Myocyte (in vitro differentiated cells): ENCODE data around the gene CGB2. TPM values are rescaled to one million over a fixed set of nuclear protein-coding genes. Genes with fewer than 3 reads are reported as not detected.
"Not testable (repeated sequence)": the region's sequence is repeated elsewhere in the genome, so short reads cannot be mapped to it uniquely, and the experiment has no call there.

Experiments used
- DNase-seq: peaks from one replicate; pipeline ENCODE4 v3.0.0-alpha.2; 2012; ENCODE audit warnings: low read depth
- polyA plus RNA-seq: library from polyadenylated mRNA; unstranded; fragments of >200 nt; gene quantifications from one replicate; pipeline ENCODE4 v1.2.1, GENCODE V29; 2012; ENCODE audit warnings: missing spikeins
- total RNA-seq: library from RNA; depleted of rRNA; stranded (reverse); fragments of >200 nt; gene quantifications from 2 replicates; pipeline ENCODE4 v1.2.3, GENCODE V29; 2014

The CGB2 gene
- not detected in 2 replicates for total RNA-seq
- 0.39 TPM for polyA plus RNA-seq

DNA sequence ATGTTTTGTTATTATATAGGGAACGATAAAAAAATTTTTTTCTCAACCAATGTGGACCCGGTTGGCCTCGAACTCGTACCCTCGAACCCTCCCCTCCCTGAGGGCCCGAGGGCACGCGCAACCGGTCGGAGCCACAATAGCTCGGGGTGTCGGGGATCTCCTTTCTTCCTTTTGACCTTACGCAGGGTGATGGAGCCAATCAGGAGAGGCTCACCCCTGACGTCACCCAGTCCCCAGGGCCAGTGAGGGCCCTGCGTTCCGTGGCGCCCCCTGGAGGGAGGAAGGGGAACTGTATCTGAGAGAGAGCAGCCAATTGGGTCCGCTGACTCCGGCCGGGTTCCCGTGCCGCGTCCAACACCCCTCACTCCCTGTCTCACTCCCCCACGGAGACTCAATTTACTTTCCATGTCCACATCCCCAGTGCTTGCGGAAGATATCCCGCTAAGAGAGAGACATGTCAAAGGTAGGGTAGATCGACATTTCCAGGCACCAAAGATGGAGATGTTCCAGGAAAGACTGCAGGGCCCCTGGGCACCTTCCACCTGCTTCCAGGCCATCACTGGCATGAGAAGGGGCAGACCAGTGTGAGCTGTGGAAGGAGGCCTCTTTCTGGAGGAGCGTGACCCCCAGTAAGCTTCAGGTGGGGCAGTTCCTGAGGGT, at the start of gene CGB2:
Gene CGB2 (plus strand): TSS at position 249 of the 660 bp plus-strand sequence. CDS start 206 bp downstream, at position 455.
- DNase-seq = not testable (repeated sequence)

DNA sequence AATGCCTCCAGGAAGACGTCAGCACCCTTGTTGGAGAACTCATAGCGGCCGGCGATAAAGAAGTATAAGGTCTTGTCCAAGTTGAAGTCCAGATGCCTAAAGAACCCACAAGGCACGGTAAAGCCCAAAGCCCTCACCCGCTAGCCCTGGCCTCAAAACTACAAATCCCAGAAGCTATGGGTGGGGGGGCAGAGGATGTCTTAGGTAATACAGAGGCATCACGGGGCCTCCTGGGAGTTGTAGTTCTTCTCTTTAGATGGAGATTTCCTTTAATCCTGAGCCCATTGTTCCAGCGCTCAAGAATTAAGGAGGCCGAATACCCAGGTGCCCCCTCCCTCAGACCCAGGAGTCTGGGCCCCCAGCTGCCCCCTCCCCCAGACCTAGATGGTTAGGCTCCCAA, 49.4 kb upstream of the CGB2 start:
- DNase-seq = no peak

DNA sequence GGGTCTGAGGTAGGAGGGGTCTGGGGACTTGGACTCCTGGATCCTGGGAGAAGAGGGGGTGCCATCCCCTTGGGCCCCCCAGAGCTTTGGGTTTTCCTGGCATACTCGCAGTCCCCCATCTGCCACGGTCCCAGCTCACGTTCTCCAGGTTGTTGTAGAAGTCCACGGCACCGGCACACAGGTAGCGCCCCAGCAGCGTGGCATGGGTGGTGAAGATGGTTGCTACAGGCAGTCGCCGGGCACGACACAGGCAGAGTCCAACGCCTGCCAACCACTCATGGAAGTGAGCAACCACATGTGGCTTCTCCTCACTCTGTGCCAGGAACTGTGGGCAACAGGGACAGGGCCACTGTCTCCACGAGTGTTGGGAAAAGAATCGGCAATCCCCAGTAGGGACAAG, 46.0 kb upstream of the CGB2 start:
- no peak for DNase-seq

GRCh38 chr19:48986211-48986610, 45.5 kb upstream of the CGB2 start:
- DNase-seq = no peak

DNA sequence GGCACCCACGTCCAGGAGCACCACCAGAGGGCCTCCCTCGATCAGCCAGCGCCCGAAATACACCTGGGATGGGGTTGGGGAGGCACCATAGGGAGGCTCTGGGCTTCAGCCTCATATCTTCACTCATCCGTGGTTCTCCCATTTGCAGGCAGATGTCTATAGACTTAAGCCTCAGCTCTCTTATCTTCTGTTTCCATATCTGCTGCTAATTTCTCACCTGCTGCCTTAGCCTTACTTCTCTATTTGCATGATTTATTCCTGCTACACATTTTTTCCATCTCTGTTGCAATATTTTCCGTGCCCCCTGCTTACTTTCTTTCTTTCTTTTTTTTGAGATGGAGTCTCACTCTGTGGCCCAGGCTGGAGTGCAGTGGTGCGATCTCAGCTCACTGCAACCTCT, 44.4 kb upstream of the CGB2 start:
- DNase-seq = no peak

- no peak for DNase-seq
These were observed 43.4 kb upstream of the CGB2 start for GRCh38 chr19:48988286-48988685.

DNA sequence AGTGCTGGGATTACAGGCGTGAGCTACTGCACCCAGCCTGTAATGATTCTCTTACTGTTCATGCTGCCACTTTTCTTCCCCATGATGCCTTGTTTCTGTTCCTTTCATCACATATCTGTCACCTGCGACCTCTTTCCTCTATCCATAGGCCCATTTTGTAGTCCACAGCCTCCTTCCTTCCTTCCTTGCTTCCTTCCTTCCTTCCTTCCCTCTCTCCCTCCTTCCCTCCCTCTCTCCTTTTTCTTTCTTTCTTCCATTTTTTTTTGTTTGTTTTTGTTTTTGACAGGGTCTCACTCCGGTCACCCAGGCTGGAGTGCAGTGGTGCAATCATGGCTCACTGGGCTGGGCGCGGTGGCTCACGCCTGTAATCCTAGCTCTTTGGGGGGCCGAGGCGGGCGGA, 42.8 kb upstream of the CGB2 start:
- DNase-seq = no peak

DNA sequence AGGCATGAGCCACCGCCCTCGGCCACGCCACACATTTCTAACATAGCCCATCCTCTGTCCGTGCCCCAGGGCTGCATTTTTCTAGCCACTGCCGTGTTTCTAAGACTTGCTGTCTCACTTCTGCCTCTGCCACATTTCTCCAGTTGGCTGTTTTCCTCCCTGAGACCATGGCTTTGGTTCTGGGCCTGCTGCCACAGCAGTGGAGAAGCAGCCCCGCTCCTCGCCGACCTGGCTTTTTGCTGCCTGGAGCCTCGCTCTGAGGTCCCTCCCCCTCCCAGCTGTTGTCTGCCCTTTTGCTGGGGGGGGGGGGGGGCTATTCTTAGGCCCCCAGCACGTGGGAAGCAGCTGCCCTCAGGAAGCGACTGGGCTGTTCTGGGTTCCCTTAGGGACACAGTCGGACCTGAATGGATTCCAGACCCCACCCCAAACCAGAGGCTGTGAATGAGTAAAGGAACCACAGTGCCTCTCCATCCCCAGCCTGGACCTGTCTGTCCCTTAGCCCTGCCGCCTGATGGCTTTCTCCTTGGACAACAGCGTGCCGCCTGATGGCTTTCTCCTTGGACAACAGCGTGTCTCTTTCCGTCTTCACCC, 41.9 kb upstream of the CGB2 start:
- peak; percentile 99 for DNase-seq

DNA sequence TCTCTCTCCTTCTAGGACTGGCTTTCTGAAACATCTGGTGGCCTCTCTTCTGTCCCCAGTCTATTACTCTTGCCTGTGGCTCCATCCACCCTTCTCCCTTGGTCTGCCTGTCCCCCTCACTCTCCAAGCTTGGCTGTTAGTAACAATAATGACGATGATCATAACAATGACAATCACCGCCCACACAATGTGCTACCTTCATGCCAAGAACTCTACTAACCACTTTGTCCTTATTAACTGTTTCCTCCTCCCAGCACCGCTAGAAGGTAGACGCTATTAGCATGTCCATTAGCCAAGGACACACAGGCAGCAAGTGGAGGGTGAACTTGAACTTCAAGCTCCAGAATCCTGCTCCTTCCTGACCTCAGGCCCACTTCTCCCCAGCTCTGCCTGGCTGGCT, 41.3 kb upstream of the CGB2 start:
- DNase-seq = peak; percentile 59

- DNase-seq = peak; percentile 74
These were observed 40.6 kb upstream of the CGB2 start for GRCh38 chr19:48991011-48991609.

DNA sequence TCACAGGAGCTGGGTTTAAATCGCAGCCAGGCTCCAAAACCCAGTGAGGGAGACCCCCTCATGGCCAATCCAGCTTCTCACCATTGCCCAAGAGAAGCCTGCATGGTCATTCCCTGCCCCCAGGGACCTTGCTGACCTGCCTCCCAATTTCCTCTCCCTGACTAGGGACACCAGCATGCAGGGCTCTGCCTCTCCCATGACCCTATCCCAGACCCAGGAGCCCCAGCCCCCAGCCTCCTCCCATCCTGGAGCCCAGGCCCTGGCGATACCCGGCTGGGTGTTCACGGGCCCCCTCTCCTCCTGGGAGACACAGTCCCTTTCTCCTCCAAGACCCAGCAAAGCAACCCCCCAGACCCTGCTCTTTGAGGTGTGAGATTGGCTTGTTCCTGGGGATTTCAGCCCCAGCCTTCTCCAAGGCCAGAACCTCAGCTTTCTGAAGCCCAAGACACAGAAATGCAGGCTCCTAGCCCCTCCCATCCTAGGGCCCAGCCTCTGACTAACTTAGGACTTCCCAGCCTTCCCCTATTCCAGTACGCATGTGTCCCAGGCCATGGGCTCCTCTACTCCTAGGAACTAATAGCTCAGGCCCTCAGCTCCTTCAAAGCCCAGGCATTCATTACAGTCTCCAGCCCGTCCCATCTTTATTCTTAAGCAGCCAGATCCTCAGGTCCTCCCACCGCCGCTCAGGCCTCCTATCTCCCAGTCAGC, 39.7 kb upstream of the CGB2 start:
- peak; percentile 92 for DNase-seq

DNA sequence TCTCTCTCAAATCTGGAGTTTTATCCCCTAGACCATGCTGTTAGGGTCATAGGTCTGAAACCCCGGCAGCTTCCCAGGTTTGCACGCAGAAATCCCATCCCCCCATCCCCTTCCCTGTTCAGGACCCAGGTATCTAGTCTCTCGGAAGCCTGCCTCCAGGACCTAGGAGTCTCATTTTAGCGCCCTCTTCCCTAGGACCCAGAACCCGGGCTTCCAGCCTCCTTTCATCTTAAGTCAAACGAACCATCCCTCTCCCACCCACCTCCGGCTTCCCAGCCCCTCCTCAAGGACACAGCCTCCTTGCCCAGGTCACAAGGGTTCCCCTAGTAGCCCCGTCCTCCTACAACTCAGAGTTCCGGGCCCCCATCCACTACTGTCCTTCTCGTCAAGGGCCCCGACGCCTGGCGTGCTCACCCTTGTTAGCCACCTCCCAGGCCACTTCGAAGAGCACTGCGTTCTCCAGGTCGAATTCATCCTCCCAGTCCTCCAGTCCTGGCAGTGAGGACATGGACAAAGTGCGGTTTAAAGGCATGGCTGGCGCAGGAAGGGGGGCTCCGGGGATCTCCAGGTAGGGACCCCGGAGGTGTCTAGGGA, 39.0 kb upstream of the CGB2 start:
- DNase-seq = no peak

GRCh38 chr19:48993175-48994034, 38.3 kb upstream of the CGB2 start, which contains the start of the genes GYS1 and RUVBL2:
GYS1 (minus strand) TSS chr19:48993309; CDS start chr19:48993112, 197 bp downstream.
RUVBL2 (plus strand) TSS chr19:48993887; CDS start chr19:48993912, 25 bp downstream.
- peak; percentile 100 for DNase-seq

GRCh38 chr19:48994035-48994386, 37.7 kb upstream of the CGB2 start:
- DNase-seq = no peak

DNA sequence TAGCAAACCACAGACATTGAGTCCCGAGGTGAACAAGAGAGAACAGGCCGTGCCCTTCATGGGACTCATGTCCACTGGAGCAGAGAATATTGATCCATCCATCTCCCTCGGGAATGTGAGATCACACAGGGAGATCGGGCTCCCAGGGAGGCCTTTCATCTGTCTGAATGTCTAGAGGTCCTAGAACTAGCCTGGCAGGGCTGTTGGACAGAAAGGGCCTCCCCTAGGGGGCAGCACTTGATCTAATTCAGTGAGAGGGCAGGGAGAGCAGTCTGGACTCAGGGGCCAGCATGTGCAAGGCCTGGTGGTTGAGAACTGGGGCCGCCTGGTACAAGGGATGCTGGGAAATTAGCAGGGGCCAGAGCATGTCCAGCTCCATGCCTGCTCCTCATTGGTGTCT, 33.7 kb upstream of the CGB2 start:
- DNase-seq = peak; percentile 72

GRCh38 chr19:48999481-49000325, 32.0 kb upstream of the CGB2 start:
- DNase-seq = peak; percentile 60

- DNase-seq = no peak
These were observed 27.6 kb upstream of the CGB2 start for GRCh38 chr19:49004133-49004532.

DNA sequence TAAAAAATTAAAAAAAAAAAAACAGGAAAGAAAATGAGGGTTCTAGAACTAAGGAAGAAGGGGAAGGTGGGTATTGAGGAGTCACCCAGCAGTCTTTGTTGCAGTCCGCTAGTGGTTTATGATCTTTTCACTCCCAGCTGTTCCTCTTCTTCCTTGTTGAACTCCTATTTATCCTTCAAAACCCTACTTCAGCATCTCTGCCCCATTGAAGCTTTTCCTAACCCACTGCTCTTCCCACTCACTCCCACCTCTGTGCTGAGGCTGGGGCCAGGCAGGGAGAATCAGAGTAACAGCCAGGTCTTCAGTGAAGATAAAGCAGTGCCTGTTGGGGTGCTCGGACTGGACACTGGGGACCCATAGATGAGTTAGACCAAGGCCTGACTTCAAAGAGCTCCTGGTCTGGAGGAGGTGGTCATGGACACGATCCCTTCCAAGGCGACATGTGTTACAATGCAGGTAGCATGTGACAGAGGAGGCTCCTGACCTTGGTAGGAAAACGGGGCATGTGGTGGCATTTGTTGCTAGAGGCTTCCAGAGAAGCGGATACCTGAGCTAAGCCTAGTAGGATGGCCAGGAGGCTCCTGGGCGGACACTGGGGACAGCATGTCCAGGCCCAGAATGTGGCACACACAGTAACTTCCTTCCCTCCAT, 26.6 kb upstream of the CGB2 start:
- DNase-seq = no peak

DNA sequence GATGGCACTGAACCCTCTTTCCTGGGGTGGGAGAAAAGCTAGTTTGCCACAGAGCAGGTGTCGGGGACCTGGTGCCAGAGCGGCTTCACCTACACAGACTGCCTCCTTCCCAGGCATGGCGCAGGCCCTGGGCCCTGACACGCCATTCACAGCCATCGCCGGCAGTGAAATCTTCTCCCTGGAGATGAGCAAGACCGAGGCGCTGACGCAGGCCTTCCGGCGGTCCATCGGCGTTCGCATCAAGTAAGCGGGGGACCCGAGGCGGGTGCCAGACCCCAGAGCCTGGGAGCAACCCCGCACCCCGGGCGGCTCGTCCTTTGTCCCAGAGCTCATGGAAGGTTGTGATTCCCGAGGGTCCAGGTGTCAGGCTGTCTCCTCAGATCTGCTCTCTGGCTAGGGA, 24.8 kb upstream of the CGB2 start:
- no peak for DNase-seq
